K562 (cell line): ENCODE data around the gene MARS1. TPM values are rescaled to one million over a fixed set of nuclear protein-coding genes. Genes with fewer than 3 reads are reported as not detected.

ENCODE experiments used
- ATAC-seq: fragments of 200-7000 bp; cut with Tn5 transposase; 3 replicates; pipeline ENCODE4 v1.9.1; 2020; ENCODE audit warnings: moderate library complexity
- BruUV-seq: library from RNA; stranded (reverse); fragments of 400-500 nt; replicated peaks from 2 replicates; lab custom pipeline; 2021; lab: Mats Ljungman, UMichigan
- CTCF ChIA-PET: fragments of 300-600 bp; formaldehyde crosslinking; extraction: SDS; loops from one replicate; lab custom pipeline; 2021; ENCODE audit warnings: low intra/inter-chr PET ratio; lab: Yijun Ruan, JAX
- POLR2A ChIA-PET: fragments of 300-600, 350-650 bp; sonication (Branson Sonifier 250); formaldehyde crosslinking; extraction: SDS; loops from one replicate; lab custom pipeline; 2021; ENCODE audit warnings: antibody characterized with exemption, inconsistent platforms; lab: Yijun Ruan, JAX
- DNase-seq, 4 experiments: peaks; one replicate each; pipeline versions ENCODE4 v3.0.0 to v3.0.0-alpha.2; 2011 to 2018; ENCODE audit warnings: low spot score in 3 of 4, mixed read lengths in 3 of 4; ENCODE audit errors: extremely low read depth in 1 of 4
- FAIRE-seq: peaks from 2 replicates; lab custom pipeline; 2011; peaks lifted over from hg19 to GRCh38; lab: Jason Lieb, UNC
- H2AFZ ChIP-seq: 2 replicates; pipeline ENCODE4 v1.6.0; 2011; ENCODE audit warnings: low read depth, low read length, control low read depth, inconsistent platforms
- H3K27ac ChIP-seq: fragments of 200-600 bp; 3 replicates; pipeline ENCODE4 v1.8.0; 2011; ENCODE audit warnings: low read depth, mild to moderate bottlenecking, control low read depth, inconsistent platforms, low read length, moderate library complexity, mixed read lengths; ENCODE audit errors: extremely low read depth
- H3K27me3 ChIP-seq, 2 experiments: fragments of 300-600 bp in 1 of 2; 2 replicates in 1 of 2; 3 replicates in 1 of 2; pipeline versions ENCODE4 v1.6.0 to v1.8.0; 2011; ENCODE audit warnings: inconsistent platforms in 2 of 2, low read length in 2 of 2, mild to moderate bottlenecking in 1 of 2, mixed read lengths in 1 of 2, moderate library complexity in 1 of 2; ENCODE audit not compliant: control insufficient read depth in 2 of 2, insufficient read depth in 2 of 2
- H3K36me3 ChIP-seq: fragments of 300-600 bp; 3 replicates; pipeline ENCODE4 v1.8.0; 2011; ENCODE audit warnings: mild to moderate bottlenecking, low read length, inconsistent platforms; ENCODE audit not compliant: control insufficient read depth, insufficient read depth
- H3K4me1 ChIP-seq, 2 experiments: fragments of 200-600 bp in 1 of 2; replicated peaks in 1 of 2; 2 replicates in 1 of 2; 3 replicates in 1 of 2; pipeline versions ENCODE4 v1.5.1 to v1.8.0; 2011; ENCODE audit warnings: inconsistent platforms in 2 of 2, low read length in 2 of 2, mild to moderate bottlenecking in 1 of 2, mixed read lengths in 1 of 2, moderate library complexity in 1 of 2; ENCODE audit not compliant: control insufficient read depth in 2 of 2, insufficient read depth in 2 of 2
- H3K4me2 ChIP-seq: 2 replicates; pipeline ENCODE4 v1.6.1; 2011; ENCODE audit warnings: low read length, control low read depth, inconsistent platforms, mixed read lengths; ENCODE audit not compliant: insufficient read depth
- H3K4me3 ChIP-seq: fragments of 200-600 bp; sonication (generic), shearing (Covaris generic); 2 replicates; pipeline ENCODE4 v1.5.1; 2016; ENCODE audit warnings: control low read depth, inconsistent platforms
- H3K79me2 ChIP-seq: fragments of 200-600 bp; 3 replicates; pipeline ENCODE4 v1.8.0; 2011; ENCODE audit warnings: low read length, inconsistent platforms; ENCODE audit not compliant: control insufficient read depth, insufficient read depth
- H3K9ac ChIP-seq, 2 experiments: 2 replicates each; pipeline versions ENCODE4 v1.6.0 to v1.6.1; 2011; ENCODE audit warnings: low read depth in 2 of 2, low read length in 2 of 2, control low read depth in 1 of 2, inconsistent platforms in 1 of 2, mild to moderate bottlenecking in 1 of 2, mixed read lengths in 1 of 2; ENCODE audit not compliant: insufficient read depth in 1 of 2
- H3K9me1 ChIP-seq: one replicate; pipeline ENCODE4 v1.6.0; 2011; ENCODE audit warnings: inconsistent platforms, mild to moderate bottlenecking, low read length, moderate library complexity; ENCODE audit not compliant: control insufficient read depth, insufficient read depth
- H3K9me3 ChIP-seq: replicated peaks from 2 replicates; pipeline ENCODE4 v1.5.1; 2011; ENCODE audit warnings: low read depth, low read length, inconsistent platforms; ENCODE audit not compliant: control insufficient read depth, insufficient read depth
- H4K20me1 ChIP-seq: replicated peaks from 2 replicates; pipeline ENCODE4 v1.6.1; 2011; ENCODE audit warnings: low read length, inconsistent platforms, mixed read lengths; ENCODE audit not compliant: control insufficient read depth, insufficient read depth
- FOS ChIP-seq: IDR thresholded peaks from 3 replicates; pipeline ENCODE4 v1.6.1; 2011; ENCODE audit not compliant: insufficient read length; ENCODE audit errors: extremely low read depth
- MNT ChIP-seq, 2 experiments: fragments of 450-650 bp; conservative IDR thresholded peaks; 2 replicates each; pipeline ENCODE4 v1.6.1; 2017; ENCODE audit warnings: mild to moderate bottlenecking in 2 of 2, moderate library complexity in 2 of 2
- PREB ChIP-seq: sonication (generic); formaldehyde crosslinking; IDR thresholded peaks from 2 replicates; pipeline ENCODE4 v1.8.1; 2023; ENCODE audit warnings: mild to moderate bottlenecking, missing genetic modification reagents
- THAP12 ChIP-seq: fragments of 250-450 bp; sonication (Bioruptor Pico); IDR thresholded peaks from 2 replicates; pipeline ENCODE4 v1.9.0; 2021; ENCODE audit warnings: mild to moderate bottlenecking, inconsistent platforms
- WGBS: fragments of 100-300 bp; shearing (Covaris generic); methylation state at CpG from one replicate; pipeline ENCODE4 v1.1.6; 2016; ENCODE audit warnings: low coverage, mixed read lengths; ENCODE audit not compliant: insufficient coverage; ENCODE audit errors: missing lambda C conversion rate; 5-methylcytosine and 5-hydroxymethylcytosine counted together
- in situ Hi-C: fragments of 300-500 bp; cut with MboI; formaldehyde crosslinking; loops from 4 replicates; pipeline ENCODE4 v1.15.0; 2018; ENCODE audit warnings: inconsistent platforms, mixed read lengths
- intact Hi-C: fragments of 100-400 bp; cut with micrococcal nuclease; formaldehyde crosslinking; loops from 2 replicates; pipeline ENCODE4 v1.14.2; 2022
- polyA plus RNA-seq, 8 experiments: library from polyadenylated mRNA; depleted of rRNA in 4 of 8; stranded (reverse) in 5 of 8; unstranded in 3 of 8; fragments of >200 nt; fragmentation: Nextera tagmentation in 2 of 8; fragmentation: Illumina TruSeq in 1 of 8; extraction: Ambion mirVana in 2 of 8; extraction: Trizol in 1 of 8; gene quantifications; 2 replicates each; pipeline versions ENCODE4 v1.2.1 to v1.2.3, GENCODE V29; 2011 to 2014; ENCODE audit warnings: inconsistent platforms in 1 of 8, missing spikeins in 1 of 8
- total RNA-seq, 7 experiments: library from RNA; depleted of rRNA in 6 of 7; stranded (reverse); fragments of >200 nt in 6 of 7; fragmentation: Illumina TruSeq in 2 of 7; extraction: Trizol in 2 of 7; gene quantifications; 2 replicates each; pipeline versions ENCODE4 v1.2.1 to v1.2.3, GENCODE V29; 2011 to 2021; ENCODE audit warnings: low replicate concordance in 1 of 7

MARS1 gene
- total and polyA plus RNA-seq, 9 of the 15 experiments (the other 6 are each of a cell fraction or from before 2014, with no cell fraction given) = 117 to 382 (median 220) TPM

GRCh38 chr12:57535764-57536596, 48.1 kb downstream of the MARS1 start:
- Histone ChIP-seq H3K9me1 (no peaks in the 10 kb centered on the region), H3K27me3 (no peaks in the 10 kb centered on the region), H3K36me3 (peaks cover 84% of the 10 kb centered on the region), H3K9me3 (no peaks in the 10 kb centered on the region), H3K9ac (no peak overlapping the region; a peak in 1 of 4 replicates), H3K27ac (no peak overlapping the region; the same call in 2 of the 3 replicates), H2AFZ (no peak overlapping the region), H4K20me1 (no peaks in the 10 kb centered on the region), H3K79me2 (peaks cover 23% of the 10 kb centered on the region), H3K4me1 (peaks cover 17 to 36% of the 10 kb centered on the region in 2 experiments), H3K4me3 (no peak overlapping the region), H3K4me2 (no peak overlapping the region)
- ChIA-PET CTCF (no interaction called here), POLR2A (interaction anchor here (0.6 to 12.7 kb wide), 7 partner anchors 8 to 546 kb away, joined by 3 to 225 read pairs (median 4); partner anchors contain the start of genes DCTN2, DDIT3 and MBD6)
- intact Hi-C loops (no loop called here), in situ Hi-C loops (no loop called here)
- no peak for DNase-seq
- no peak for FAIRE-seq
- TF ChIP-seq THAP12 (CRISPR knock-in tag) (no peak), FOS (no peak), PREB (CRISPR knock-in tag) (no peak), MNT (conservative IDR thresholded peaks at IDR 0.05) (no peak)
- BruUV-seq = no TSS peak
- no peak for ATAC-seq
- 70% methylated on average over 6 of the region's 6 CpGs for WGBS
